Measurements from ENCODE around the gene WNT8B. TPM values are rescaled to one million over a fixed set of nuclear protein-coding genes. Genes with fewer than 3 reads are reported as not detected.

The WNT8B gene
- total and polyA plus RNA-seq, 2 of the 13 experiments (the other 11 are each of a cell fraction or from before 2014, with no cell fraction given): 0.07 to 0.20 TPM

DNA sequence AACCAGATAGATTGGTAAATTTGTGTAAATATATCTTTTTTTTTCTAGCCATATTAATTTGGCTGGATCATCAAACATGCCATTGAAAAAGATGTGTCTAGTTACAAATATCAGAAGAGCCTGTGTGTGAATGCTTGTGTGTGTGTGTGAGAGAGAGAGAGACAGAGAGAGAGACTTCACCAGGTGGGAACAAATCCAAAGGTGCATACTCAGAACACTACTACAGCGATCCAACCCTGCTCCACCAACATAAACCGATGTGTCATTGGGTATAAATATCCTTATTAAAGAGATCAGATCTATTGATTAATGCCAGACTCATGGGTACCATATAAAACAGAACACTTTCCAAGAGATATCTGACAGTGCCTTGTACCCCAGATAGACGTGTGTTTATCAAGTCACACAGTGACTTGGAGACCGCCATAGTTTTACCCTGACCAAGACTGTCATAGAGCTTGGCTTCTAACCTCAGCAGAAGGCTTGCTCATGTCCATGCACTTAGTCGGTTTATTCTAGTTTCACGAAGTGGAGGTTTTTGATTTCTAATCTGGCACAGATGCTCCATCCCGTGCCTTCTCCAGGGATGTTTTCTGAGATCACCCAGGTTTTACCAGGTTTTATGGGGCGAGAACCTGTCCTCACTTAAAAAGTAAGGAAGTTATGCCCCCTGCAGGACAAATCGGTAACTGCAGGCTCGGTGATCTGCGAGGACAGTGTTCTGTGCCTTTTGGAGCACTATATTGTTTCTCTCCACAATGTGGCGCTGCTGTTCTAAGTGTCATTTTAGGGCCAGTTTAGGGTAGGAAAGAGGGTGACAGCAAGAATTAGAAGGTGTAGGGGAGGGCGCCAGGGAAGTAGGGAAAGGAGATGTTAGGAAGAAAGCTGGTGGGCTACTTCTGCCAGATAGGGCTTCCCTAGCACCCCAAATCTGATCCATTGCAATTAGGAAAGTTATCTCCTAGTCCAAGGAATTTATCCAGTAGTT, 29.3 kb upstream of the WNT8B start (continued):
- TF ChIP-seq, protein P1, sequence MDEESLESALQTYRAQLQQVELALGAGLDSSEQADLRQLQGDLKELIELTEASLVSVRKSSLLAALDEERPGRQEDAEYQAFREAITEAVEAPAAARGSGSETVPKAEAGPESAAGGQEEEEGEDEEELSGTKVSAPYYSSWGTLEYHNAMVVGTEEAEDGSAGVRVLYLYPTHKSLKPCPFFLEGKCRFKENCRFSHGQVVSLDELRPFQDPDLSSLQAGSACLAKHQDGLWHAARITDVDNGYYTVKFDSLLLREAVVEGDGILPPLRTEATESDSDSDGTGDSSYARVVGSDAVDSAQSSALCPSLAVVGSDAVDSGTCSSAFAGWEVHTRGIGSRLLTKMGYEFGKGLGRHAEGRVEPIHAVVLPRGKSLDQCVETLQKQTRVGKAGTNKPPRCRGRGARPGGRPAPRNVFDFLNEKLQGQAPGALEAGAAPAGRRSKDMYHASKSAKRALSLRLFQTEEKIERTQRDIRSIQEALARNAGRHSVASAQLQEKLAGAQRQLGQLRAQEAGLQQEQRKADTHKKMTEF (CRISPR knock-in tag; IDR thresholded peaks at IDR 0.05): 0 out of 2 replicates have a peak, but pooled peaks have one; percentile 27

DNA sequence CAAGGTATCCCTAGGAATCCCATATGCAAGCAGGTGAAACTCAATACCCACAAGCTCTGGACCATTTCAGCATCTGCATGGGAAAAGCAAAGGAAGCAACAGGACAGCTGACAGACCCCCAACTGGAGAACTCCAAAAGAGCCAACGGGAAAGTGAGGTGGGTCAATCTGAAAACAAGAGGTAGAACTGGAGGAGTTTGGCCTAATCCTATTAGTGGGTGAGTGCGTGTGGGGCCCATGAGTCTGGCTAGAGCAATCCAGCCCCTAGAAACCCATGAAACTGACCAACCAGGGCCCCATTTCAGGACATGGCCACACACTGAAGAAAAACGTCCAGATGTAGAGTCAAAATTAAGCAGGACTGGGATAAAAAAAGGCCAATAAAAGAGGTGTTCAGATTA, 26.6 kb upstream of the WNT8B start:
- Histone ChIP-seq H3K4me1 (ENCODE audit: insufficient read depth, low read length) (peaks cover 13% of the 10 kb centered on the region; the same call in 1 of the 2 replicates), H2AFZ (ENCODE audit: low read length) (no peak overlapping the region), H3K27me3 (ENCODE audit: control insufficient read depth in 1 of 2, insufficient read depth in 2 of 2, low read length in 2 of 2) (no peaks in the 10 kb centered on the region), H4K20me1 (ENCODE audit: insufficient read depth, low read length) (no peaks in the 10 kb centered on the region), H3K9ac (ENCODE audit: insufficient read depth, low read depth, low read length) (no peak overlapping the region), H3K9me3 (ENCODE audit: low read length) (no peaks in the 10 kb centered on the region), H3K79me2 (ENCODE audit: insufficient read depth, low read length) (no peaks in the 10 kb centered on the region), H3K4me3 (replicated peaks in 1 of 3; ENCODE audit: insufficient read depth in 1 of 3, low read depth in 2 of 3, low read length in 3 of 3) (no peak overlapping the region), H3K4me2 (ENCODE audit: low read depth, low read length) (no peak overlapping the region), H3K36me3 (replicated peaks in 1 of 2; ENCODE audit: control insufficient read depth in 1 of 2, insufficient read depth in 2 of 2, low read length in 2 of 2) (no peaks in the 10 kb centered on the region), H3K27ac (ENCODE audit: extremely low read length, insufficient read depth, low read length) (no peak overlapping the region)
- FAIRE-seq (no peak), ATAC-seq (no peak), DNase-seq (ENCODE audit: low spot score) (no peak)
- TF ChIP-seq, protein P2, sequence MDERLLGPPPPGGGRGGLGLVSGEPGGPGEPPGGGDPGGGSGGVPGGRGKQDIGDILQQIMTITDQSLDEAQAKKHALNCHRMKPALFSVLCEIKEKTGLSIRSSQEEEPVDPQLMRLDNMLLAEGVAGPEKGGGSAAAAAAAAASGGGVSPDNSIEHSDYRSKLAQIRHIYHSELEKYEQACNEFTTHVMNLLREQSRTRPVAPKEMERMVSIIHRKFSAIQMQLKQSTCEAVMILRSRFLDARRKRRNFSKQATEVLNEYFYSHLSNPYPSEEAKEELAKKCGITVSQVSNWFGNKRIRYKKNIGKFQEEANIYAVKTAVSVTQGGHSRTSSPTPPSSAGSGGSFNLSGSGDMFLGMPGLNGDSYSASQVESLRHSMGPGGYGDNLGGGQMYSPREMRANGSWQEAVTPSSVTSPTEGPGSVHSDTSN (CRISPR knock-in tag; IDR thresholded peaks at IDR 0.05): no peak
- TF ChIP-seq, protein P3, sequence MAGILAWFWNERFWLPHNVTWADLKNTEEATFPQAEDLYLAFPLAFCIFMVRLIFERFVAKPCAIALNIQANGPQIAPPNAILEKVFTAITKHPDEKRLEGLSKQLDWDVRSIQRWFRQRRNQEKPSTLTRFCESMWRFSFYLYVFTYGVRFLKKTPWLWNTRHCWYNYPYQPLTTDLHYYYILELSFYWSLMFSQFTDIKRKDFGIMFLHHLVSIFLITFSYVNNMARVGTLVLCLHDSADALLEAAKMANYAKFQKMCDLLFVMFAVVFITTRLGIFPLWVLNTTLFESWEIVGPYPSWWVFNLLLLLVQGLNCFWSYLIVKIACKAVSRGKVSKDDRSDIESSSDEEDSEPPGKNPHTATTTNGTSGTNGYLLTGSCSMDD (CRISPR knock-in tag; IDR thresholded peaks at IDR 0.05): no peak
- no peak for TF ChIP-seq ZMYM4 (CRISPR knock-in tag; IDR thresholded peaks at IDR 0.05)
- TF ChIP-seq KAT7 (CRISPR knock-in tag; IDR thresholded peaks at IDR 0.05; ENCODE audit: borderline replicate concordance): no peak
- TF ChIP-seq, protein P4, sequence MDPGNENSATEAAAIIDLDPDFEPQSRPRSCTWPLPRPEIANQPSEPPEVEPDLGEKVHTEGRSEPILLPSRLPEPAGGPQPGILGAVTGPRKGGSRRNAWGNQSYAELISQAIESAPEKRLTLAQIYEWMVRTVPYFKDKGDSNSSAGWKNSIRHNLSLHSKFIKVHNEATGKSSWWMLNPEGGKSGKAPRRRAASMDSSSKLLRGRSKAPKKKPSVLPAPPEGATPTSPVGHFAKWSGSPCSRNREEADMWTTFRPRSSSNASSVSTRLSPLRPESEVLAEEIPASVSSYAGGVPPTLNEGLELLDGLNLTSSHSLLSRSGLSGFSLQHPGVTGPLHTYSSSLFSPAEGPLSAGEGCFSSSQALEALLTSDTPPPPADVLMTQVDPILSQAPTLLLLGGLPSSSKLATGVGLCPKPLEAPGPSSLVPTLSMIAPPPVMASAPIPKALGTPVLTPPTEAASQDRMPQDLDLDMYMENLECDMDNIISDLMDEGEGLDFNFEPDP (CRISPR knock-in tag; conservative IDR thresholded peaks at IDR 0.05): no peak
- TF ChIP-seq, protein P5, sequence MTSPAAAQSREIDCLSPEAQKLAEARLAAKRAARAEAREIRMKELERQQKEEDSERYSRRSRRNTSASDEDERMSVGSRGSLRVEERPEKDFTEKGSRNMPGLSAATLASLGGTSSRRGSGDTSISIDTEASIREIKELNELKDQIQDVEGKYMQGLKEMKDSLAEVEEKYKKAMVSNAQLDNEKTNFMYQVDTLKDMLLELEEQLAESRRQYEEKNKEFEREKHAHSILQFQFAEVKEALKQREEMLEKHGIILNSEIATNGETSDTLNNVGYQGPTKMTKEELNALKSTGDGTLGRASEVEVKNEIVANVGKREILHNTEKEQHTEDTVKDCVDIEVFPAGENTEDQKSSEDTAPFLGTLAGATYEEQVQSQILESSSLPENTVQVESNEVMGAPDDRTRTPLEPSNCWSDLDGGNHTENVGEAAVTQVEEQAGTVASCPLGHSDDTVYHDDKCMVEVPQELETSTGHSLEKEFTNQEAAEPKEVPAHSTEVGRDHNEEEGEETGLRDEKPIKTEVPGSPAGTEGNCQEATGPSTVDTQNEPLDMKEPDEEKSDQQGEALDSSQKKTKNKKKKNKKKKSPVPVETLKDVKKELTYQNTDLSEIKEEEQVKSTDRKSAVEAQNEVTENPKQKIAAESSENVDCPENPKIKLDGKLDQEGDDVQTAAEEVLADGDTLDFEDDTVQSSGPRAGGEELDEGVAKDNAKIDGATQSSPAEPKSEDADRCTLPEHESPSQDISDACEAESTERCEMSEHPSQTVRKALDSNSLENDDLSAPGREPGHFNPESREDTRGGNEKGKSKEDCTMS (CRISPR knock-in tag; conservative IDR thresholded peaks at IDR 0.05): no peak
- TF ChIP-seq TOPORS (CRISPR knock-in tag; IDR thresholded peaks at IDR 0.05): no peak
- CTCF ChIA-PET (ENCODE audit: low intra/inter-chr PET ratio, low total read pairs): interaction anchor here (1.2 kb wide), 1 partner anchor 98 kb away, joined by 3 read pairs; no protein-coding TSS in a partner anchor
- POLR2A ChIA-PET: no interaction called here
- no TSS peak for BruUV-seq (replicated peaks)
- 26% methylated on average over 3 of the region's 3 CpGs for WGBS (ENCODE audit: low lambda C conversion rate)
- intact Hi-C loops (cut with micrococcal nuclease; ENCODE audit: unreplicated experiment) (no loop called here), in situ Hi-C loops (cut with HindIII; ENCODE audit: extremely low pct_ligation_motif_present, low pct_unique_long_range_greater_than_20kb) (loop anchor here (5.0 kb wide), 1 partner anchor 71 kb away; no protein-coding TSS in a partner anchor)

Measured in HepG2 (cell line).